Keratinocyte (primary cell): ENCODE results near the gene FHAD1. TPM values are rescaled to one million over a fixed set of nuclear protein-coding genes. Genes with fewer than 3 reads are reported as not detected.

Experiments
- DNase-seq: peaks from one replicate; pipeline ENCODE4 v3.0.0-alpha.2; 2011; ENCODE audit warnings: low read depth, missing footprints, low spot score
- FAIRE-seq: peaks from 2 replicates; lab custom pipeline; 2011; peaks lifted over from hg19 to GRCh38; lab: Jason Lieb, UNC
- H2AFZ ChIP-seq: 2 replicates; pipeline ENCODE4 v1.6.0; 2012; ENCODE audit warnings: low read length, control low read depth, inconsistent platforms; ENCODE audit not compliant: control insufficient read depth
- H3K27ac ChIP-seq: 2 replicates; pipeline ENCODE4 v1.5.1; 2011; ENCODE audit warnings: low read length; ENCODE audit not compliant: control insufficient read depth, insufficient read depth
- H3K27me3 ChIP-seq: 3 replicates; pipeline ENCODE4 v1.6.0; 2011; ENCODE audit warnings: low read length; ENCODE audit not compliant: control insufficient read depth, insufficient read depth; ENCODE audit errors: extremely low read depth
- H3K36me3 ChIP-seq, 2 experiments: 2 replicates in 1 of 2; 3 replicates in 1 of 2; pipeline ENCODE4 v1.5.1; 2011; ENCODE audit warnings: low read length in 2 of 2, mild to moderate bottlenecking in 1 of 2; ENCODE audit not compliant: control insufficient read depth in 2 of 2, insufficient read depth in 2 of 2; ENCODE audit errors: extremely low read depth in 1 of 2
- H3K4me1 ChIP-seq: 3 replicates; pipeline ENCODE4 v1.5.1; 2011; ENCODE audit warnings: low read length; ENCODE audit not compliant: control insufficient read depth, insufficient read depth; ENCODE audit errors: extremely low read depth
- H3K4me2 ChIP-seq: 3 replicates; pipeline ENCODE4 v1.6.0; 2011; ENCODE audit warnings: low read depth, low read length; ENCODE audit not compliant: control insufficient read depth, insufficient read depth; ENCODE audit errors: extremely low read depth
- H3K4me3 ChIP-seq, 3 experiments: fragments of 200-600 bp in 1 of 3; sonication (generic) in 1 of 3; 2 replicates in 2 of 3; 3 replicates in 1 of 3; pipeline ENCODE4 v1.5.1; 2011 to 2016; ENCODE audit warnings: low read length in 3 of 3, mild to moderate bottlenecking in 3 of 3, control low read depth in 2 of 3, inconsistent platforms in 1 of 3, low read depth in 1 of 3, mixed read lengths in 1 of 3, mixed run types in 1 of 3, moderate library complexity in 1 of 3; ENCODE audit not compliant: control insufficient read depth in 2 of 3, insufficient read depth in 2 of 3; ENCODE audit errors: extremely low read depth in 1 of 3
- H3K79me2 ChIP-seq: 2 replicates; pipeline ENCODE4 v1.6.0; 2012; ENCODE audit warnings: low read length; ENCODE audit not compliant: control insufficient read depth, insufficient read depth
- H3K9ac ChIP-seq: 3 replicates; pipeline ENCODE4 v1.6.0; 2011; ENCODE audit warnings: low read length; ENCODE audit not compliant: control insufficient read depth, insufficient read depth; ENCODE audit errors: extremely low read depth
- H3K9me1 ChIP-seq: 3 replicates; pipeline ENCODE4 v1.6.0; 2011; ENCODE audit warnings: low read length; ENCODE audit not compliant: control insufficient read depth, insufficient read depth; ENCODE audit errors: extremely low read depth
- H3K9me3 ChIP-seq: 2 replicates; pipeline ENCODE4 v1.5.1; 2012; ENCODE audit warnings: low read depth, low read length; ENCODE audit not compliant: control insufficient read depth
- H4K20me1 ChIP-seq: 3 replicates; pipeline ENCODE4 v1.6.0; 2011; ENCODE audit warnings: low read length; ENCODE audit not compliant: control insufficient read depth, insufficient read depth; ENCODE audit errors: extremely low read depth
- EZH2 ChIP-seq: IDR thresholded peaks from one replicate; pipeline ENCODE4 v1.6.1; 2012; ENCODE audit warnings: inconsistent platforms, mild to moderate bottlenecking, low read length, moderate library complexity
- dilution Hi-C: fragments of 300-500 bp; cut with MboI; formaldehyde crosslinking; loops from one replicate; pipeline ENCODE4 v1.7.0; 2020; ENCODE audit warnings: low sequenced_read_pairs; ENCODE audit not compliant: extremely low pct_ligation_motif_present
- polyA plus RNA-seq, 5 experiments: library from polyadenylated mRNA; depleted of rRNA in 3 of 5; stranded (reverse) in 3 of 5; stranded (forward) in 1 of 5; unstranded in 1 of 5; fragments of >200 nt; gene quantifications; 1 replicate in 1 of 5; 2 replicates in 3 of 5; 3 replicates in 1 of 5; pipeline versions ENCODE4 v1.2.1 to v1.2.3, GENCODE V29; 2011 to 2012; ENCODE audit warnings: missing spikeins in 2 of 5, low read depth in 1 of 5, low replicate concordance in 1 of 5
- TF ChIP-seq, protein P1 (sequence below), 3 experiments: IDR thresholded peaks in 1 of 3; conservative IDR thresholded peaks in 1 of 3; optimal IDR thresholded peaks in 1 of 3; 2 replicates in 2 of 3; 3 replicates in 1 of 3; pipeline versions ENCODE3 to v1.5.1; 2011; ENCODE audit warnings: low read length in 3 of 3, mild to moderate bottlenecking in 3 of 3, moderate library complexity in 2 of 3, control low read depth in 1 of 3, inconsistent platforms in 1 of 3; ENCODE audit not compliant: insufficient read depth in 2 of 3; ENCODE audit errors: extremely low read depth in 1 of 3

Gene FHAD1
- polyA plus RNA-seq, 1 donor (not counting 4 experiments of a cell fraction or from before 2014, with no cell fraction given): 0.09 TPM

DNA sequence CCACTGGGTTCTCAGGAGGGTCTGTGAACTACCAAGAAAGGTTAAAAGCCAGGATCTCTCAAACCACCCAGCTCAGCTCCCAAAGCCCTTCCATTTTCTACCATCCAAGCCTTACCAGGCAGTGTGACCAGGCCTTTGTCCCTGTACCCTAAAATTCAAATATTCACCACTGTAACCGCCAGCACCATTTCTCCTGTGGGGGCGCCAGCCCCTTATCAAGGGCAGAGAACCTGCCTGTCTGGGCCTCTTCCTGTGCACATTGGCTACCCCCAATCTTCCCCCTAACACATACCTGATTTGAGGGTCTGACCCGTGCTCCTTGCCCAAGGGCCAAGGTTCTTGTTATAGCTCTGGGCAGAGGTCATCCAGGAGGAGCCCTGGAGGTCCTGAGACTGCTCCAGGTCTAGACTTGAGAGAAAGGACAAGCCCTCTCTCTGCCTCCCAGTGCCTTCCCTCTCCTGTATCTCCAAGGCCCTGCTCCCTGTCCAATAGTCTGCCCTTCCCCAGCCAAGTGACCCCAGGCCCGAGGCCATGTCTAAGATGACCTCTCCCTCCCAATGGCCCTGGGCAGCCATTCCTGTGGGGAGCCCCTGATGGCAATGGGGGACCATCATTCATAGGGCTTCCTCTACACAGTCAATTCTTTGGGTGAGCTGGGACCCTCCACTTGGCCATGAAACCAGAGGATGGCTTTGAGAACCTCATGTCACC is 78.5 kb downstream of the FHAD1 start:
- no peak overlapping the region for H3K4me2 ChIP-seq
- FAIRE-seq: no peak

DNA sequence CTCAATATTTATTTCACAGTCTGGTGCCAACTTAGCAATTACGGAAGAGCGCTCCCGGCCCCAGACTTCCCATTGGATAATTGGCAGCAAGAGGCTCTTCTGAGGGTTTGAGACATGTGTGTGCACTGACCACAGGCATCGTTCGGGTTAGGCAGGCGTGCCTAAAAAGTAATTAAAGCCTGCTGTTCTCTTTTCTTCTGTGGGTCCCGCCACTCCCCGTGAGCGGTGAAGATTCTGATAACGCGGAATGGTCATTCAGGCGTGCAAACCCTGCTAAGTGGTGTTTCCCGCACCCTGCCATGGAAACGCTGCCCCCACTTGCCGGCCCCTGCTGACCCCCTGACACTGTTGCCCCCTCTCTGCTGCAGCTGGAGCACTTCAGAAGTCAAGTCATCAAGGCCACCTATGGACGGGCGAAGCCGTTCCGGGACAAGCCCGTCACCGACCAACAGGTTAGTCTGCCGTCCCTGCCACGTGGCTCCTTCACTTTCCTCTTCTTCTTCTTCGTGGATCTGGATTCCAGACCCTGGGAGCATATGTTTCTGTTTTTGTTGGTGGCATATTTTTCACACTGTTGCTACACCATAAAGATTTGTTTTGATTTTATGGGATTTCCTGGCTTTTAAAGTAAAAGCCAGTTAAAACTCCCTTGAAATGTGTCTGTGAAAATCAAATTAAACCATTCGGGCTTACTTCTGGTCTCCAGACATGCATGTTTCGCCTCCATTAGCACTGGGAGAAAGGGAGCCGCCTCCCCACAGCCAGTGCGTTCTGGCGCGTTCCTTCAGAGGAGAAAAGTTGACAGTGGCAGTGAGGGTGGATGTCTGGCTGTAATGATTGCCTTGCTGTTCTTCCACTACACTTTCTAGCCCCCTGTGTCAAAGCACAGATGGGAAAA is 79.9 kb downstream of the FHAD1 start:
- Histone ChIP-seq H3K4me1 (no peaks in the 10 kb centered on the region), H3K27ac (no peak overlapping the region), H3K4me3 (no peak overlapping the region), H3K9ac (no peak overlapping the region), H3K36me3 (no peaks in the 10 kb centered on the region), H4K20me1 (no peaks in the 10 kb centered on the region), H3K4me2 (no peak overlapping the region), H3K9me1 (no peaks in the 10 kb centered on the region), H3K27me3 (no peaks in the 10 kb centered on the region), H3K9me3 (no peaks in the 10 kb centered on the region), H2AFZ (no peak overlapping the region), H3K79me2 (no peaks in the 10 kb centered on the region)
- FAIRE-seq: no peak
- no peak for TF ChIP-seq EZH2
- TF ChIP-seq, protein P1, sequence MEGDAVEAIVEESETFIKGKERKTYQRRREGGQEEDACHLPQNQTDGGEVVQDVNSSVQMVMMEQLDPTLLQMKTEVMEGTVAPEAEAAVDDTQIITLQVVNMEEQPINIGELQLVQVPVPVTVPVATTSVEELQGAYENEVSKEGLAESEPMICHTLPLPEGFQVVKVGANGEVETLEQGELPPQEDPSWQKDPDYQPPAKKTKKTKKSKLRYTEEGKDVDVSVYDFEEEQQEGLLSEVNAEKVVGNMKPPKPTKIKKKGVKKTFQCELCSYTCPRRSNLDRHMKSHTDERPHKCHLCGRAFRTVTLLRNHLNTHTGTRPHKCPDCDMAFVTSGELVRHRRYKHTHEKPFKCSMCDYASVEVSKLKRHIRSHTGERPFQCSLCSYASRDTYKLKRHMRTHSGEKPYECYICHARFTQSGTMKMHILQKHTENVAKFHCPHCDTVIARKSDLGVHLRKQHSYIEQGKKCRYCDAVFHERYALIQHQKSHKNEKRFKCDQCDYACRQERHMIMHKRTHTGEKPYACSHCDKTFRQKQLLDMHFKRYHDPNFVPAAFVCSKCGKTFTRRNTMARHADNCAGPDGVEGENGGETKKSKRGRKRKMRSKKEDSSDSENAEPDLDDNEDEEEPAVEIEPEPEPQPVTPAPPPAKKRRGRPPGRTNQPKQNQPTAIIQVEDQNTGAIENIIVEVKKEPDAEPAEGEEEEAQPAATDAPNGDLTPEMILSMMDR (optimal IDR thresholded peaks at IDR 0.05 in 1 of 3, IDR thresholded peaks at IDR 0.05 in 1 of 3, conservative IDR thresholded peaks at IDR 0.05 in 1 of 3; ENCODE audit: extremely low read depth in 1 of 3, insufficient read depth in 2 of 3, low read length in 3 of 3): no peak
- no peak for DNase-seq
- dilution Hi-C loops: no loop called here

More for the DNA sequence above, 78.5 kb downstream of the FHAD1 start:
- no peaks in the 10 kb centered on the region for H3K27me3 ChIP-seq
- DNase-seq: no peak
- no peaks in the 10 kb centered on the region for H3K9me3 ChIP-seq
- H3K27ac ChIP-seq: no peak overlapping the region
- H3K4me1 ChIP-seq: no peaks in the 10 kb centered on the region
- H4K20me1 ChIP-seq: no peaks in the 10 kb centered on the region
- no peaks in the 10 kb centered on the region for H3K9me1 ChIP-seq
- dilution Hi-C loops: no loop called here
- H3K4me3 ChIP-seq: no peak overlapping the region
- H2AFZ ChIP-seq: no peak overlapping the region
- H3K36me3 ChIP-seq: no peaks in the 10 kb centered on the region
- no peak overlapping the region for H3K9ac ChIP-seq
- H3K79me2 ChIP-seq: no peaks in the 10 kb centered on the region
- TF ChIP-seq, protein P1 (optimal IDR thresholded peaks at IDR 0.05 in 1 of 3, IDR thresholded peaks at IDR 0.05 in 1 of 3, conservative IDR thresholded peaks at IDR 0.05 in 1 of 3; ENCODE audit: extremely low read depth in 1 of 3, insufficient read depth in 2 of 3, low read length in 3 of 3): peak in 1 of 3 experiments; percentile 20
- TF ChIP-seq EZH2: no peak
